ENCODE measurements around the gene WFS1. TPM values are rescaled to one million over a fixed set of nuclear protein-coding genes. Genes with fewer than 3 reads are reported as not detected.

Gene WFS1
- total RNA-seq, 1 donor from 2014 or later: 41.1 TPM

DNA sequence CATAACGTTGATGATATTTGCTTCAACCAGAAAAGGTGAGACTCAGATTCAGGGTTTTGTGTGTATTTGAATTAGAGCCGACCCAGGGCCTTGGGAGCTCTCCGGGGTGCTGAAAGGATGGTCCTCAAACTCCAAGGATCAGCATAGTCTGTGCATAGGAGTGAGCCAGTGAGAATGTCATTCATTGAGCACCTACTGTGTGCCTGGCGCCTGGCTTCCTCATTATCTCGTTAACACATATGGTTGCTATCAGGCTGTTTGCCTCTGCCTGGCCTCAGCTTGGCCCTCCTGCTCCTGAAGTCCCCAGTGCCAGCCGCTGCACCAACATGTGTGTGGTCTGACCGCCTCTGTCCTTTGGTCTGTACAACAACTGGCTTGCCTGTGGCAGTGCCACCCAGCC, 44.2 kb upstream of the WFS1 start:
- no peak overlapping the region for H3K27ac Mint-ChIP-seq
- no peaks in the 10 kb centered on the region for H3K9me3 Mint-ChIP-seq
- no peaks in the 10 kb centered on the region for H3K36me3 Mint-ChIP-seq
- peaks cover 54% of the 10 kb centered on the region for H3K27me3 Mint-ChIP-seq
- no peaks in the 10 kb centered on the region for H3K4me1 Mint-ChIP-seq (ENCODE audit: unreplicated experiment)
- no peak for DNase-seq (ENCODE audit: extremely low spot score, unreplicated experiment)
- no peak for TF ChIP-seq CTCF (conservative IDR thresholded peaks at IDR 0.05)
- H3K4me3 Mint-ChIP-seq: no peak overlapping the region

GRCh38 chr4:6226506-6226905, 43.1 kb upstream of the WFS1 start:
- Mint-ChIP-seq H3K27me3 (peaks cover 44% of the 10 kb centered on the region), H3K9me3 (no peaks in the 10 kb centered on the region), H3K27ac (no peak overlapping the region), H3K4me3 (no peak overlapping the region), H3K36me3 (no peaks in the 10 kb centered on the region), H3K4me1 (ENCODE audit: unreplicated experiment) (no peaks in the 10 kb centered on the region)
- no peak for TF ChIP-seq CTCF (conservative IDR thresholded peaks at IDR 0.05)
- no peak for DNase-seq (ENCODE audit: extremely low spot score, unreplicated experiment)

DNA sequence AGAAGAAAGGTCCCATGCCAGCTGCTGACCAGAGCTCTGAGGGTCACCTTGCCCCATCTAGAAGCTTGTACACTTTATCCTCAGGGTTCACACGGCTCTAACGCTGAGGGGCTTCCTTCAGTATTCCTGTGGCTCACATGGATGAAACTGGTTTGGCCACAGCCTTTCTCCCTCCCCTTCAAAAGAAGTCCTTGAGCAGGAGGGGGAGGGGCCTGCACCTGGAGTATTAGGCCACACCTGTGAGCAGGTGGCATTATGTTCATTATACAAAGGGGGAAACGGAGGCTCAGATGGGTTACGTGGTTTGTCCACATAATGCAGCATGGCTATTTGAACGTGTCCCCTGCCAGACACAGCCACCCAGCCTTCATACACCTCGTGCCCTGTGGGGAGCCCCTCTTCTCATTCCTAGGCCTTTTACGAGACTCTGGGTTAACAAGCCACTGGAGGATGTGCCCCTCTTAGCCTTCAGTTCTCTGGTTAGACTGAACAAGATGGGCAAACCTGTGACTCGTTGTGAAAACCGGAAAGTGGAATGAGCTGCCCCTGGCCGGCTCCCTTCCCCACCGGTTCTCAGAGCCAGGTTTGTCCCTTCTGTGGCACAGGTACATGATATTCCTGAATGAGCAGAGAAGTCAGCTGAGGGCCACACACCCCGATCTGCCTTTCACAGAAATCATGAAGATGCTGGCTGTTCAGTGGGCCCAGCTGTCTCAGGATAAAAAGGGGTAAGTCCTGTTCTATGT, 42.1 kb upstream of the WFS1 start:
- no peaks in the 10 kb centered on the region for H3K9me3 Mint-ChIP-seq
- no peaks in the 10 kb centered on the region for H3K36me3 Mint-ChIP-seq
- no peak for TF ChIP-seq CTCF (conservative IDR thresholded peaks at IDR 0.05)
- no peaks in the 10 kb centered on the region for H3K4me1 Mint-ChIP-seq (ENCODE audit: unreplicated experiment)
- H3K27ac Mint-ChIP-seq: no peak overlapping the region
- DNase-seq (ENCODE audit: extremely low spot score, unreplicated experiment): no peak
- peaks cover 41% of the 10 kb centered on the region for H3K27me3 Mint-ChIP-seq
- H3K4me3 Mint-ChIP-seq: no peak overlapping the region

GRCh38 chr4:6228158-6229067, 41.2 kb upstream of the WFS1 start:
- Mint-ChIP-seq H3K9me3 (no peaks in the 10 kb centered on the region), H3K36me3 (no peaks in the 10 kb centered on the region), H3K4me1 (ENCODE audit: unreplicated experiment) (no peaks in the 10 kb centered on the region), H3K27me3 (peaks cover 33% of the 10 kb centered on the region), H3K4me3 (no peak overlapping the region), H3K27ac (no peak overlapping the region)
- DNase-seq (ENCODE audit: extremely low spot score, unreplicated experiment): no peak
- no peak for TF ChIP-seq CTCF (conservative IDR thresholded peaks at IDR 0.05)

DNA sequence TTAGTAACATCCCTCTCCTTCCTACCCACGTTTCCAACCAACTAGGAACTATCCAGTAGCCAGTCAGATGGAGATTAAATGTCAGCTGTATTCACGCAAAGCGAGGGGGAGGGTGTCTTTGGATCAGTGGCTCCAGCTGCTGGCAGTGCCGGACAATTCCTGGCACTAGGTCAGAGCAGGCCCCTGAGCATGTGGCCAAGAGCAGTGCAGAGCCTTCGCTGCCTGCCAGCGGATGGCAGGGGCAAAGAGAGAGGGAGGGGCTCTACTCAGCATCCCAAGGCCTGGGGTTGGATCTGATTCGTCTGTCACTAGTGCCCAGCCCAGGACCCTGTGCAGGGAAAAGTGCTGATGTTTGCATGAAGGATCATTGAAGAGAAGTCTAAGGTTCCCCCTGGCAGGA, 40.6 kb upstream of the WFS1 start:
- no peak for TF ChIP-seq CTCF (conservative IDR thresholded peaks at IDR 0.05)
- no peaks in the 10 kb centered on the region for H3K9me3 Mint-ChIP-seq
- no peak overlapping the region for H3K27ac Mint-ChIP-seq
- peaks cover 26% of the 10 kb centered on the region for H3K27me3 Mint-ChIP-seq
- no peaks in the 10 kb centered on the region for H3K4me1 Mint-ChIP-seq (ENCODE audit: unreplicated experiment)
- H3K4me3 Mint-ChIP-seq: no peak overlapping the region
- DNase-seq (ENCODE audit: extremely low spot score, unreplicated experiment): no peak
- H3K36me3 Mint-ChIP-seq: no peaks in the 10 kb centered on the region
